ENCODE results near the gene TCL1B.

The TCL1B gene

DNA sequence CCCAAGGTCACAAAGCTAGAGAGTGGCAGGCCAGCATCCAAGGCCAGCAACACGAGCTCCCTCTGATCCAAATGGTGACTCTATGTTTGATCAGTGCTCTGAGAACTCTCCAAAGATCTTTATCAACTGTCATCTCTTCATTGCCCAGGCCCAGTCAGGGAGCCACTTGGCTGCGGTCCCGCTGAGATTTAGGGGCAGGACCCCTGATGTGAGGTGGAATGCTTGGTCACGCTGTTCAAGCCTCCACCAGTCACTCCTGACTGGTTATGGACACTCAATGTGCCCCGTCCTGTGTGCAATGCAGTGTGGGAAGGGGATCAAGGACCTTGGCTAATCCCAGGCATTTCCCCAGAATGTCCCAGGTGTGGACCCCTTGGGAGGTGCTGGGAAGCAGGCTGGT, 19.8 kb upstream of the TCL1B start:
- TF ChIP-seq, protein P1, sequence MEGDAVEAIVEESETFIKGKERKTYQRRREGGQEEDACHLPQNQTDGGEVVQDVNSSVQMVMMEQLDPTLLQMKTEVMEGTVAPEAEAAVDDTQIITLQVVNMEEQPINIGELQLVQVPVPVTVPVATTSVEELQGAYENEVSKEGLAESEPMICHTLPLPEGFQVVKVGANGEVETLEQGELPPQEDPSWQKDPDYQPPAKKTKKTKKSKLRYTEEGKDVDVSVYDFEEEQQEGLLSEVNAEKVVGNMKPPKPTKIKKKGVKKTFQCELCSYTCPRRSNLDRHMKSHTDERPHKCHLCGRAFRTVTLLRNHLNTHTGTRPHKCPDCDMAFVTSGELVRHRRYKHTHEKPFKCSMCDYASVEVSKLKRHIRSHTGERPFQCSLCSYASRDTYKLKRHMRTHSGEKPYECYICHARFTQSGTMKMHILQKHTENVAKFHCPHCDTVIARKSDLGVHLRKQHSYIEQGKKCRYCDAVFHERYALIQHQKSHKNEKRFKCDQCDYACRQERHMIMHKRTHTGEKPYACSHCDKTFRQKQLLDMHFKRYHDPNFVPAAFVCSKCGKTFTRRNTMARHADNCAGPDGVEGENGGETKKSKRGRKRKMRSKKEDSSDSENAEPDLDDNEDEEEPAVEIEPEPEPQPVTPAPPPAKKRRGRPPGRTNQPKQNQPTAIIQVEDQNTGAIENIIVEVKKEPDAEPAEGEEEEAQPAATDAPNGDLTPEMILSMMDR (IDR thresholded peaks at IDR 0.05; ENCODE audit: insufficient read depth, low read length, missing control alignments) = no peak
- no peak overlapping the region for H3K4me3 ChIP-seq (ENCODE audit: low read depth, low read length)
- ChIA-PET POLR2A (no interaction called here), CTCF (no interaction called here)
- DNase-seq (ENCODE audit: low read depth, low spot score) = no peak

GRCh38 chr14:95667249-95667693, 19.0 kb upstream of the TCL1B start:
- H3K4me3 ChIP-seq (ENCODE audit: low read depth, low read length) = no peak overlapping the region
- ChIA-PET POLR2A (no interaction called here), CTCF (no interaction called here)
- DNase-seq (ENCODE audit: low read depth, low spot score) = no peak
- TF ChIP-seq, protein P1 (IDR thresholded peaks at IDR 0.05; ENCODE audit: insufficient read depth, low read length, missing control alignments) = no peak

DNA sequence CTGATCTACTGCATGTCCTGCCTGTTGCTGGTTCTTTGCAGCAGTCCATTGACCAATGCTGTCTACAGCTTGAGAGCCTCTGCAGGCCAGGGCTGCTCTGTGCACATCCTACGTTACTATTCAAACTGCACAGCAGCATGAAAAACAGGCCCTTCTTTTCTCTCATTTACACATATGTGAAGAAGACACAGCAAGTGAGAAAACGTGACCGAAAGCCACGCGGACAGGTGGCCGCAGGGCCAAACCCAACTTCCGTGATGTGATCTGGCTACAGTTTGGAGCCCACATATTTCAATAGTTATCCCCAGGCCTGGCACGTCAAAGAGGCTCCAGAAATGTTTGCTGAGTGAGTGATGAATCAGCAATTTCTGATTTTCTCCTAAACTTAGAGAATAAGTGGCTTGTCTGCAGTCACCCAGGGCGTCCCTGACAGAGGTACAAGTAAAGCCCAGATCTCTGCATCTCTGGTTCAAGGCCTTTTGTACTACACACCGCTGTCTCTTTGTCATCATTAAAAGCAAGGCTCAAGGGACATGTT, 17.9 kb upstream of the TCL1B start:
- no peak overlapping the region for H3K4me3 ChIP-seq (ENCODE audit: low read depth, low read length)
- TF ChIP-seq, protein P1 (IDR thresholded peaks at IDR 0.05; ENCODE audit: insufficient read depth, low read length, missing control alignments) = no peak
- ChIA-PET POLR2A (no interaction called here), CTCF (no interaction called here)
- DNase-seq (ENCODE audit: low read depth, low spot score) = no peak

DNA sequence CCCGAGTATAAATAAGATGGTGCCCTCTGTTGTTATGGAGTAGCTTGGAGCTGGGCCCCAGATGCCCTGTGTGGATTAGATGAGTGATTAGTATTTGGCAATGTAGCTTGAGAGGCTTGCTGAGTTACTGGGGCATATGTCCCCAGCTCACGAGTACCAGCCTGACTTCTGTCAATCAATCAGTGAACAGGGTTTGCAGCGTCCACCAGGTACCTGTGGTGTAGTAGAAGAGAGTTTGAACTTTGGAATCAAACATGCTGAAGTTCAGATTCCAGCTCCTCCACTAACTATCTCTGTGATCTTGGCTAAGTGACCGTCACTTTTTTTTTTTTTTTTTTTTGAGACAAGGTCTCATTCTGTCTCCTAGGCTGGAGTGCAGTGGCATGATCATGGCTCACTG, 11.6 kb upstream of the TCL1B start:
- ChIA-PET CTCF (interaction anchor here (0.7 kb wide), 1 partner anchor 162 kb away, joined by 3 read pairs; no protein-coding TSS in a partner anchor), POLR2A (interaction anchor here (0.6 kb wide), 1 partner anchor 176 kb away, joined by 4 read pairs; no protein-coding TSS in a partner anchor)
- TF ChIP-seq, protein P1 (IDR thresholded peaks at IDR 0.05; ENCODE audit: insufficient read depth, low read length, missing control alignments) = no peak
- DNase-seq (ENCODE audit: low read depth, low spot score) = no peak
- no peak overlapping the region for H3K4me3 ChIP-seq (ENCODE audit: low read depth, low read length)

DNA sequence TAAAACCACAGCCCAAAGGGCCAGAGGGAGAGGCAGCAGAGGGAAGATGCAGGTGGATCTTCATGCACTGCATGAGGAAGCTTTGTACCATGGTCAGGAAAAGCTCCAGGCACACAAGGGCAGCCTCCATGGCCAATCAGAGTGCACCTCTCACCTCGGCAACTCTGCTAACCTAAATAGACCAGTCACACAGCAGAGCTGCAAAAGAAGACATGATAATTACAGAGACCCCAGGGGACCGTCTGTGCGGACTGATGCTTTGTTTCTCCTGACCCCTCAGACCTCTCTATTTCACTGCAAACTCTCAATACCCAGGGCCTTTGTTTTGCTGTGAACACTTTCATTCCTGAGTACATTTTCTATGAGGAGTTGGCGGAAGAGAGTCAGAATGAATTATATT, 10.7 kb upstream of the TCL1B start:
- no peak for DNase-seq (ENCODE audit: low read depth, low spot score)
- ChIA-PET POLR2A (no interaction called here), CTCF (no interaction called here)

GRCh38 chr14:95677179-95677835, 8.9 kb upstream of the TCL1B start:
- TF ChIP-seq, protein P1 (IDR thresholded peaks at IDR 0.05; ENCODE audit: insufficient read depth, low read length, missing control alignments) = no peak
- POLR2A ChIA-PET = no interaction called here
- H3K4me3 ChIP-seq (ENCODE audit: low read depth, low read length) = no peak overlapping the region
- CTCF ChIA-PET = no interaction called here
- no peak for DNase-seq (ENCODE audit: low read depth, low spot score)

More for the DNA sequence above, 10.7 kb upstream of the TCL1B start:
- H3K4me3 ChIP-seq (ENCODE audit: low read depth, low read length) = no peak overlapping the region
- TF ChIP-seq, protein P1 (IDR thresholded peaks at IDR 0.05; ENCODE audit: insufficient read depth, low read length, missing control alignments) = no peak
